ENCODE measurements around the gene ETV3L.

Gene ETV3L

DNA sequence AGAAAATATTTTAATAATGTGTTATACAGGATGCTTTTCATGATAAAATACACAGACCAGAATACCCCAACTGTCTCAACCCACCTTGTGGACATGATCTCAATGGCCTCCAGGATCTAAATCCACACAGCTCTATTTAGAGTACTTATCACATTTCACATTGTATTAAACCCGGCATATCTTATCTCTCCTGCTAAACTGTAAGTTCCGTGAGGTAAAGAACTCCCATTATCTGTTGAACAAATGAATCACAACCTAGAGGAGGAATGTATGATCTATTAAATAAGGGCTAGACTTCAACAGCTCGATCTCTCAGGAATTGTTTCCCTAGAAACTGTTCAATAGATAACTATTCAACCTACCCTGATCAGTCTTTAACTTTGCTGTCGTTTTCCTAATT, 31.7 kb upstream of the ETV3L start:
- DNase-seq: no peak

DNA sequence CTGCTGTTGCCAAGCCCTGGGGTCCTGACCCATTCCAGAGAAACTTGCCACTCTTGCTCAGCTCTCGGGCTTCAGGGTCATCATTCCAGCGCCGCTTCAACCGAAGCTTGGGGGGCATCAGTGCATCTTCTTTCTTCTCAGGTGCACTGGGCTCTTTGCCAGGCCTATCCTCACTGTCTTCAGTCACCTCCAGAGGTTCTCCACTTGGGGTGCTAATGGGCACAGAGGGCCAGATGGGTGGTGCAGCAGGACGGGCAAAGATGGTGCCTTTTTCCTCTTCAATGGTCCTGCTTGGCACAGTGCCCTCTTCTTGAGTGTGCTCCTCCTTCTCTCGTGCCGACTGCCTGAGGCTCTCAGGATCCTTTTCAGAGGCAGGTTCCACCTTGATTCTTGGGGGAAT, 25.2 kb upstream of the ETV3L start:
- no peak for DNase-seq

DNA sequence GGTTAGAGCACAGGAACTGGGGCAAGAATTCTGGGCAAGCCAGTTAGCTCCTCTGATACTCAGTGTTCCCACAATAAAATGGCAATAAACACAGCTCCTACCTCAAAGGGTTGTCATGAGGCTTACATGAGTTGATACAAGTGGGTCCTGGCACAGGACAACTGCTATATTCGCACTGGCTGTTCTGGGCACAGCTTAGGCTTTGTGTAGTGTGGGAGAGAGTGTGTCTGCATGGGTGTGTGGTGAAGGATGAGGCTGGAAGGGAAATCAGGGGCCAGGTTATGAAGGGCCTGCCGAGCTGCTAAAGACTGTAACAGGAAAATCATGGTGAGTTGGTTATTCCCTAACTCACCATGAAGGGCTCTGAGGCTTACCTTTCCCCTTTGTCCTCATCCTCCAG, 19.8 kb upstream of the ETV3L start:
- no peak for DNase-seq

DNA sequence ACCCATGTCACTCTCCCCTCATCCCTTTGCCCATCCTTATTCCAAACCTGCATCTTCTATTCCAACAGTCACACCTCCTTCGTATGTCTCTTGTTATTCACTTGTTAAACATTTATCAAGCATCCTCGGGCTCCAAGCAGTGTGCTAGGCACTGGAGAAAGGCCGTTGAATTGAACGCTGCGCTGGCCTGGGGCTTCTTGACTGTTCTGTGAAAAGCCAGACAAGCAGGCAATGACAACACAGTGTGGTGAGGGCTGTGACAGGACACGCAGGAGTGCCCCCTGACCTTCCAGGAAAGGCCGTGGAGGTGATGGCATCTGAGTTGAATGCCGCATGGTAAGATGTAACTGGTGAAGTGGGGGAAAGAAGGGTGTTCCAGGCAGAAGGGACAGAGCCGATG, 19.4 kb upstream of the ETV3L start:
- no peak for DNase-seq

DNA sequence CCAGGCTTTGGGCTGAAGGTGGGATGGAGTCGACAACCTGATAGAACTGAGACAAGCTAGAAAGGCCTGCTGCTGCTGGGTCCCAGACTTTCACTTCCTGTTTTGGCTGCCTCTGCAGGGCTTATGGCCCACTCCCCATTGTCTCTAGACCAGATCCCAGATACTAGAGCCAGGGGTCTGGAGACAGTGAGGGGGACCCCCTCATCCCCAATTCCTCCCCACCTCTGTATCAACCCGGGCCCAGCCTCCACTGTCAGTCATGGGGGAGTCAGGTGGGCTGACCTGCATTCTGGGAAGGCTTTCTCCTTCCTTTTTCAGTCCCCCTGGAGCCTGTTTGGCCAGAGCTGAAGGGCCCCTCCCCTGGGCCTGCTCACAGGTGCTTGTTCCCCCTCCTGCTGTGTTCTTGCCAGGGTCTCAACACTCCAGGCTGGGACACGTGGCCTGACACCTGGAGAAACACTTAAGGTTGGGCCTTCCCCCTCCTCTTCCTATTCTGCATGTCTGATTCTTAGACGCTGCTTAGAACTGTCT, 18.0 kb upstream of the ETV3L start:
- DNase-seq: no peak

DNA sequence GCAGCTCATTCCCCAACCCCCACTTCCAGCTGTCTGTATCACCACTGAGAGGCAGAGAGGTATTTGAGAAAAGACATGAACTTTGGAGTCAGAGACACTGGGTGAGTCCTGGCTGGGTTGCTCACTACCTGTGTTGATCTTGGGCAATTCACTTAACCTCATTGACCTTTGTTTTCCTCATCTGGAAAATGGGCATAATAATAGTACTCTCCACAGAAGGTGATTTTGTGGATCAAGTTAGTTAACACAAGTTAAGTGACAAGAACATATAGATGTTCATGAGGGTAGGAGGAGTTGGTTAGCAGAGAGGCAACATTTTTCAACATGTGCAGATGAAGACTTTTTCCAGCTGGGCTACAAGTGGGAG, 17.1 kb upstream of the ETV3L start:
- DNase-seq: no peak

DNA sequence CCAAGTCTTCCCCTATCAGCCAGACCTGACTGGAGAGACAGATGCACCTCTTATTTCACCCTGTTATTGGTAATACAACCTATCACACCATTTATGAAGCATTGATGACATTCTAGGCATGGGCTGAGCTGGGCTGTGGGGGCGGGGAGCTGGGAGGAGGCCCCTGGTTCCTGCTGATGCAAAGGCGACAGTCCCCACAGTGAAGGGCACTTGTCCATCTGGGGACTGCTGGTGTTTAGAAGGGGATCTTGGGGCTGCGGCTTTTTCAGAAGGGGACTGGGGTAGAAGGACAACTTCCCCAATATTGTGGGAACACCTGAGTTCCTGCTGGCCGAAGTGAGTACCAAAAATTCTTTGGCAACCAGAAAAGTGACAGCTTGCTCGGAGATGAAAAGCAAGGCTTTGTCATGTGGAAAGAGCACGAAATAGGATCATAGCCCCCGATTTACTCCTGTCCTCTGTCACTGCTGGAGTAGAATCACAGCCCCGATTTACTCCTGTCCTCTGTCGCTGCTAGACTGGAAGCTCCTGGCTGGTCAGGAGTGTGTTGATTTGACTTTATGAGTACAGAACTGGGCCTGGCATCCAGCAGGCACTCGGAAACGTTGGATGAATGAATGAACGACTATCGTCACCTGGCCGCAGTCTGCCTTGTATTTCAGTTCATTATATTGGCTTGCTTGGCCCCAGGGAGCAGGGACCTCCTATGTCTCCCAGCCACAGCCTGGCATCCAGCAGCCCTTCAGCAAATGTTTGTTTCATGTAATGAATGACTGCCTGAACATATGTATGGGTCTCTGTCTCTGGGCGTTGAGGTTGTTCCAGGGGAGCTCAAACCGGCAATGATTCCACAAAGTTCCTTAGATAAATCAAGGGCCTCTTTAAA, 16.5 kb upstream of the ETV3L start:
- no peak for DNase-seq

DNA sequence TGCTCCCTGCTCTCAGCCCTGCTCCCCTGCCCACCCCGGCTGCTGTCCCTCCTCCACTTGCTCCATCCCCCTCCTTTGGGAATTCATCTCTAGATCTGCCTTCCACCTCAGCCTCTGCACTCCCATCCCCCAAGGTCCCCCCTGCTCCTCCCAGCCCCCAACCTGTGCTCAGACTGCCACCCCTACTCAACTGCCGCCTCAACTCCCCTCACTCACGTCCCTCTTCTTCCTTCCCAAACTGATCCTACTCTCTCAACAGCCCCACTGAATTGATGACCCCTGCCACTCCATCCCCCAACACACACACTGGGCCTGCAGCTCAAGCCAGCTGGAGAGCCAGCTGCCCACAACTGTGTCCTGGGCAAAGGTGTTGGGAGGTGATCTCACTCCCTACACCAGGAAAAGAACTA, 15.8 kb upstream of the ETV3L start:
- DNase-seq: no peak

DNA sequence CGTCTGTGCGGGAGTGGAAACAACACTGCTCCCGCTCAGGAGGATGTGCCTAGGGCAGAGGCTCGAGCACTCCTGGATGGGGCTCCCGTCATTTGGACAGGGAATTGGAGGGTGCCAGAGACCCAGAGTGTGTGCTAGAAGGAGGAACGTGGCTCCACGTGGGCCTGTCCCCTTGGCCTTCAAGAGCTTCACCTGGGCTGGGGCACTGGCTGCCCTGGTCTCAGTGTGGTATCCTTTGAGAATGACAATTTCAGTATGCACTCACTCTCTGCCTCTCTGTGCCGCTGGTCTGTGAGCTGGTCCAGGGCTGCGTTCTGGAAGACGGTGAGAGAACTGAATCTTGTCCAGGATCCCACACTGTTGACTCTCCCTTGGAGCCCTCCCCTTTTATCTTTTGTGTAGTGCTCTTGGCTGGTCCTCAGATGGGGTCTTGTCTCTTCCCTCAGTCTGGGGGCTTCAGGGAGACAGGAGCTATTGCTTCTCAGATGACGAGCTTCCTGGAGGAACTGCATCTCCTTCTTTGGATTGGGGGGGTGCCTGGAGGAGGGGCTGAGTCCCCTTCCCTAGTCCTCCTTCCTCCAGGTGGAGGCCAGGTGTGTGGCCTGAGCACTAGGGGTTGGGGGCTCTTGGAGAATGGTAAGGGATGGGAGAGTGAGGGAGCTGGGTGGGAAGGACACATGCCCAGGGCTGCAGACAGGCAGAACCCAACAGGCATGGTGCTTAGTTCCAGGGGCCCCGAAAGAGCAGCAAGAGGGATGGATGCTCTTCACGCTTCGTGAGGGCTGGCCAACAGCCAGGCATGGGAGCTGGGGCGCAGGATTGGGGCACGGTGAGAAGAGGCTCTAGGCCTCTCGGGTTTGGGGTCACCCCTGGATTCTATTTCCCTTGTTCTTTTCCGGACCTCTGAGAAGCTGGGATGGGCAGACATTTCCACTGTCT, 14.8 kb upstream of the ETV3L start:
- no peak for DNase-seq

DNA sequence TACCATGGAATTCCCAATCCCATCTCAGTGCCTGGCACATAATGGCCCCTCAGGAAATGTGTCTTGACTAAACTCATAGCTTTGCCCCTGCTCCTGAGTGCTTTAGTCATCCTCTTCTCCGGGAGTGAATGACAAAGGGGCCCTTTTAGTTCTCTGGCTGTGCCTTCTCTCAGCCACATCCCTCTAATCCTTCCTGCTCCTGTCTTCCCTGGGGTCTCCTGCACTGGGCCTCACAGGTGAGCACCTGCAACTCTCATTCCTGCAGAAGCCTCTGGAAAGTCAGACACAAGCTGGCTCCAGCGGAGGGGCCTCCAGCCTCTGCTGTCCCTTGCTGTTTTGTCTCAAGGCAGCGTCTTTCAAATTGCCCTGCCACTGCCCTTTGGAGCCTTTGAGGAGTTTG, 14.0 kb upstream of the ETV3L start:
- no peak for DNase-seq

DNA sequence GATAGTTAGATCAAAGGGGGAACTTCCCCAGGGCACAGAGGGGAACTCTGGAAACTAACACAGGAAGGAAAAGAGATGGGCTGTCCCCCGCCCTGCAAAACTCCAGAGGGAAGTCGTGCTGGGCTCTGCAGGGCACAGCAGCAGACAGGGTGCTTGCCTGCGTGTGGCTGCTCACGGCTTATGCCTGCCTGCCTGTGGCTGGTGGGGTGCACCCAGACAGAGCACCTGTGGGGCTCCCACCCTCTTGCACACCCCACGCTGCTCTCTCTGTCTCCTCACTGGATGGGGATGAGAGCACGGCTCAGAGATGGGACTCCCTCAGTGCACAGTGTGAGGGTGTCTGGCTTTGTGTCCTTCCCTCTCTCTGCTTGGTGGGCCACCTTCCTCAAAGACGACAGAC, 13.5 kb upstream of the ETV3L start:
- no peak for DNase-seq

DNA sequence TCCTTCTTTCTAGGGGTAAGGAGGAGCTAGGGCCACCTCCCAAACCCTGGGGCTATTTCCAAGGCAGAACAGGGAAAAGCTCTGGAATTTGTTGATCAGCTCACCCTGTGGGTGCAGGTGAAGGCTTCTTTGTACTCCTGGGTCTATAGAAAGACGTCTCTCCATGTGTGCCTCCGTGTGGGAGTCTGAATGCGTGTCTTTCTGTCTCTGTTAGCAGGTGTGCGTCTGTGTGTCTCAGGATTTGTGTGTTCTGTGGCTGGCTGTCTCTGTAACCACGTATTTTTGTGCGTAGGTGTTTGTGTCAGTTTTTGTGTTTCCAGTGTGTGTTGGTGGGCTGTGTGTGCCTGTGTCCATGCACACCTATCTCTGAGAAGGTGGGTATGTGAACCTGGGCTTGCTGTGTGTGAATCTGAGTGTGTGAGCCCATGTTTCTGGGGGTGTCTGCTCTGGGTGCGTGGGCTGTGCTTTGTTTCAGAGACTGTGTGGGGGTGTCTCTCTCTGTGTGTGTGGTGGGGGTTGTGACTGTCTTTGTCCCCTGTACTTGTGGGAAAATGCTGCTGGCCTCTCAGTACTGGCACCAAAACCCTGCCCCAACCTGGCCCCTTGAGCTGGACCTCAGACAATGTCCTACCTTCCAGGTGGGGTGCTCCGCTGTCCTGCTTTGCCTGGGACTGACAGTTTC, 12.7 kb upstream of the ETV3L start:
- DNase-seq: no peak

DNA sequence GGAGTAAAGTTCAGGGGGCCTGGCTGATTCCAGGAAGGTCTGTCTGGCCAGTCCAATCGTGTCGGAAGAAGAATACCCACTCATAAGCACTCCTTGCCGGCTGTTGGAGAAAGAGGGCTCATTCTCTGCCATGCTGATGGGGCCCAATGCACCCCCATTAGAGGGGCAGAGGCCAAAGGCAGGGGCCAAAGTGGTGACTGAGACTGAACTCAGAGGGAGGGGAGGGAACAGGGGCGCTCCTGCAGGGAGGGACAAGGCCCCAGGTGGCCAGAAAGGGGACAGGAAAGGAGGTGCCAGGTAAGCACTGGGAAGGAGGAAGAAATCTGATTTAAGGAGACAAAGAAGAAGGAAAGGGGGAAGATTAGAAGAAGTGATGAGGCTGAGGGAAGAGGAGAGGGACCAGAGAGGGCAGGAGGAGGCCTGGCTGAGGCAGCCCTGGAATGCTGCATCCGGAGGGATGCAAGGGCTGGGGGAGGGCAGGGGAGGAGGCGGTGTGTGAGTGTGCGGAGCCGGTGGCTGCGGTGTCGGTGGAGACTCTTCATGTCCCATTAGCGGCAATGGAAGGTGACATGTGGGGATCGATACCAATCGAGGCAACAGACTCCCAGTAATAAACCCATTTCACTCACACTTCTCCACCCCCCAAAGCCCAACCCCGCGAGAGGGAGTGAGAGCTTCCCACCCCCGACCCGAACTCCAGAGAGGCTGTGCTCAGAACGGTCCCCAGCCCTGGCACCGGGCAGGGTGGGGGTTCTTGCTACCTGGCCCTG, 12.0 kb upstream of the ETV3L start:
- no peak for DNase-seq

DNA sequence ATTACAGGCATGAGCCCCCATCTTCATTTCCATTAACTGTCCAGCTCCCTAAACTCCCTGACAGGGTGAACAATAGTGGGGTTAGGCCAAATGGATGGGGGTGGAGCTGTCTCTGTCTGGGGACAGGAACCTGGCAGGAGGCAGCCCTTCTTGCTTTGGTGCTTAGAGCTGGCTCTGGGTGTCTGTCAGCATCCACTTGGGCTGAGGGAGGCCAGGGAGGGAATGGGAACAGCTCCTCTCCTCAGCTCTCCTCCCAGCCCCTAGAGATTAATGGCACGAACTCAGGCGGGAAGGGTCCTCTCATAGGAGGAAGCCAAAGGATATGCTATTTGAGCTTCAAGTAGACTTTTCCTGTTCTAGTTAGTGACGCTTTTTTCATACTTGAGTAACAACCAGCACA, 11.1 kb upstream of the ETV3L start:
- DNase-seq: no peak

DNA sequence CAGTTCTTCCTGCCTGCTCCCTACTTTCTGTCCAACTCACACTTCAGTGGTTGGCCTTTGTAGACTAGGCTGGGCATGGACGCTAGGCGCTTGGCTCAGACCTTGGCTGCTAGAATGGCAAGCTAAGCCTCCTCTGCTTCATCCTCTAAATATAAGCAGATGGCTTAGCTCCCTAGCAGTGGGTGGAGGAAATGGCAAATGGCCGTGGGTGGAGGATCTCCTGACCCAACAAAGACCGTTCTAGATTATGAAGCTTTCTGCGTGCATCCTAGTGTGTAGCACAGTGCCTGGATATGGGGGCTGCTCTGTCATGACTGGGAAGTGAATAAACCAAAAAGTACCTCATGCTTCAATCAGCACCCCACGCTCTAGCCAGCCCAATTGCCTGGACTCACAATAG, 10.4 kb upstream of the ETV3L start:
- no peak for DNase-seq

DNA sequence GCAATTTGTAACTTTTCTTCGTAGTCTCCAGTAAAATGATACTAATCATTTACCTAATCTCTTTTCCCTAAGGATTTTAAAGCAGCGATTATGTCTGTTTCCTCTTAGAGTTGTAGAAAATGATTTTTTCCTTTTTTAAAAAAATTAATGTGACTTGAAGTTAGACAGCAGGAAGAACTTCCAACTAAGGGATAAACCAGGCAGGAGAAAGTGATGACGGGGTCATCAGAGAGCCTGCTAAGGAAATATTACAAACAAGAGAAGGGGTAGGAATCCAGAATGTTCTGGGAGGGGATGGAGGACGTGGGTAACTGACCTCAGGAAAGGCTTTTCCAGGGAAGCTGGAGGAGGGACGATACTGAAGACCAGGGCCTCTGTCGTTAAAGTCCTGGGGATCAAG, 8.8 kb upstream of the ETV3L start:
- DNase-seq: no peak

DNA sequence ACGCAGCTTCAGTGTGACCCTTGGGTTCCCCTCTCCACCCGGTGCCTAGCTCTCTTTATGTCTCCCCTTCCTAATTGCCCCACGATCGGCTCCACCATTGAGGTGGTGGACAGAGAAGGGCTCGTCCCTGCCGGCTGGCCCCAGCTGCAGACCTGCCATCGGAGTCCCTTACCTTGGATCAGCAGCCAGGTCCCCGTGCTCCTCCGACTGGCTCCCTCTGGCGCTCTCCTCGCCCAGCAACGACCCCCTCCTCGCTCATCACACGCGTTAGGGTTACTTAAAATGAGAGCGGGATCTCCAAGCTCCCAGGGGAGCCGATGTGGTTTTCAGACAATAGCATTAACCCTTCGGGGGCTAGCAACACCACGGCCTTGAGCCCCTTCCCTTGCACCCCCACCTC, 8.1 kb upstream of the ETV3L start:
- DNase-seq: no peak

DNA sequence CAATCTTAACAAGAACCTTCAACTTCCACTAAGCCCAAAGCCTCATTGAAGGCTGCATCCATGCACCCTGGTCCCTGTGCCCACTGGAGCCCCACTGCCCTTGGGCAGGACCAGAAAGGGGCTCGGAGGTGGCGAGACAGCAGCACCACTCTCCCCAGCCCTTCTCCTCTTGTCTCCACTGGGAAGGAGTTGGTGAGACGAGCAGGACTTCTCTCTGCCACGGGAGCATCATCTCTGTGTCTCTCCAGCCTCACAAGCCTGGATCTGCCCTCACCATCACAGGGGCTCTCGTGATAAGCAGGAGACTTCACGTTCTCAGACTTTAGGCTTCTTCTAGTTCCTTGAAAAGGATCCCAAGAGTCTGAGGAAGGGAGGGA, 7.2 kb upstream of the ETV3L start:
- no peak for DNase-seq

DNA sequence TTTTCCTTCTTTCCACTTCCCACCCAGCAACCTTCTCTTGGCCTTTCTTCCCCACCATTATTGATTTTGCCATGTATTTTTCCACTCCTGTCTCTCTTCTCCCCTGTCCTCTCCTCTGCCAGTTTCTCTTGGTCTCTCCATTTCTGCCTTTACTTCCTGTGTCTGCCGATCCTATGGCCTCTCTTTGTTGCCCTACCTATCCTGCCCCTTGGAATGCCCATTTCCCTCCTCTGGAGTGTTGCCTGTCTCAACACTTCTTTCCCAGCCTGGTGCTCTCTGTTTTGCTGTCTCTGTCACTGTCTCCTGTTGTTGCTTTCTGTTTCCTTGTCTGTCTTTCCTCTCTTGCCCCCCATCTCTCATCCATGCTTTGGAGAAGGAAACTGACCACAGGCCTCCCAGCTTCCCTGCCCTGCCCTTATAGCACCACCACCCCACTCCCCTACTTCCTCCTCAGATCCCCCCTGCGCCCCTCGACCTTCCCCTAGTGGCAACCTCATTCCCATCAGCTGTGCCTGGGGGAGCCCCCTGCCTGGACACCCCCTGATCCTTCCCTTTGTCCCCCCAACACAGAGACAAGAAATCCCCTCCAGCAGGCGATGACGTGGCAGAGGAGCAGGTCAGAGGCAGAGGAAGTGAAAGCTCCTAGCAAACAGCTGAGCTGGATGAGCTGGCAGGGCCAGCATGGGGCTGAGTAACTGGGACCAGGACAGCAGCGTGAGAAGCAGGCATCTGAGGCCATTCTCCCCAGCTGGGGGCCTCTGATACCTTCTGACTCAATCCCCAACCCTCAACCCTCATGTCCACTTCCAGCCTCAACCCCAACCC, 6.6 kb upstream of the ETV3L start:
- no peak for DNase-seq

DNA sequence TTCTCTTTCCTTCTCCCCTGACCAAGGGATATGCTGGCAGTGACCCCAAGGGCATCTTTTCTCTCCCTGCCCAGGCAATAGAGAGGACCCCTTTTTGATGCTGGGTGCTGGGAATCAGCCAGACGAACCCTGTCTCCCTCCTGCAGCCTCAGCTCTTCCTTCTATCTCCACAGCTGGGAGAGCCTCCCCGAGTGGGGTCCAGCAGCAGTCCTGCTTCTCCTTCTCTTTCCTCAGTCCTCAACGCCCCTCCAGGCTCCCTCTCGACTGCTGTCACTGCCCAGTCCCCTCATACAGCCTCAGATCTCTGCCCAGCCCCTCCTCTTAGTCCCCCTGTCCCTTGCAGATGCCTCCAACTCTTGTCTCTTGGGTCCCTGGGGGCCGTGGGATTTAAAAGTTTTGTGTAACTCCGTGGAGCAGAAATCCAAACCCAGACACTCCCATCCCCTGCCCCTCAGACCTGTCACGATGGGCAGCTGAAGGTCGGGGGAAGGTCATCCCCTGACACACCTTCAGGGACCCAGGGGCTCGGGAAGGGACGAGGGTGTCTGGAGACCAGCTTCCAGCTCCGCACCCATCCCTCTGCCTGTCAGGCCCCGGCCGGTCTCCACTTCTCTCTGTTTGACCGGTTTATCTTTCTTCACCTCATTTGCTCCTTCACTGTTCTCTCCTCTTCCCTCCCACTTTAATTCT, 5.8 kb upstream of the ETV3L start:
- DNase-seq: no peak
